Activated T-cell treated with anti-CD3 and anti-CD28 coated beads for 1 hour (primary cell): ENCODE data around the gene ORAI2.

ENCODE experiments used
- DNase-seq: peaks from one replicate; pipeline ENCODE4 v3.0.0-alpha.2; 2020; ENCODE audit warnings: low read depth

ORAI2 gene

DNA sequence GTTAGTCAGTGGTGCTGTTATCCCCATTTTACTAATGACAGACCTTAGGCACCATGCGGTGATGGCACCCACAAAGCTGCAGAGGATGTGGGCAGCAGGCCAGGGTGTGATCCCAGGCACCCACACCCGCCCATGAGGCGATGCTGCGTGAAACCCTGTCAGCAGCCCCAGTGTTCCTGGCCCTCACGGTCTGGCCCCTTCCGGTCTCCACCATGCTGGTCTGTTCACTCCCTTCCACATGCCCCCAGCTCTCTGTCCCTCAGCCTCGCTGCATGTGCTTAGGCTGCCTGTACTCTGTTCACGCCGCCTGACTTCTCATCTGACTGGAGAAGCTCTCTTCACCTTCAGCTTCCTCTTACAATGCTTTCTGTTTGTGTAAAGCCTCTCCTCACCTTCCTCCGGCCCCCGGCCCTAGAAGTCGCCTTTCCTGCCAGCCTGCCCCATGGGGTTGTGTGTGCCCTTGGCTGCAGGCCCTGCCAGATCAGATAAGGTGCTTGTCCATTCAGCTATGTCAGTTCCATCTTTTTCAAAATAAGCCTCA lies 17.6 kb upstream of the ORAI2 start:
- DNase-seq = peak; percentile 36

GRCh38 chr7:102416406-102416805 lies 17.0 kb upstream of the ORAI2 start:
- DNase-seq = no peak

DNA sequence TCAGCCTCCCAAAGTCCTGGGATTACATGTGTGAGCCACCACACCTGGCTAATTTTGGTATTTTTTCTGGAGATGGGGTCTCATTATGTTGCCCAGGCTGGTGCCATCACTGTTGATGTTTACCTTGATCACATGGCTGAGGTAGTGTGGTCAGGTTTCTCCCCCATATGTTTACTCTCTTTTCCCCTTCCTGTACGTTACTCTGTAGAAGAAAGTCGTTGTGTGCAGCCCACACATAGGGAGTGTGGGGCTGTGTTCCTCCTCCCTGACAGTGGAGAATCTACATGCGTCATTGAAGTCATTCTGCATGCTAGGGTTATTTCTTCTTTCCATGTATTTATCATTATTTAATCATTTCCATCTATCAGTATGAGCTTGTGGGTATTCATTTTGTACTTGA lies 16.3 kb upstream of the ORAI2 start:
- DNase-seq = no peak

GRCh38 chr7:102418592-102418991 lies 14.8 kb upstream of the ORAI2 start:
- no peak for DNase-seq

GRCh38 chr7:102421706-102422240 lies 11.6 kb upstream of the ORAI2 start:
- no peak for DNase-seq

DNA sequence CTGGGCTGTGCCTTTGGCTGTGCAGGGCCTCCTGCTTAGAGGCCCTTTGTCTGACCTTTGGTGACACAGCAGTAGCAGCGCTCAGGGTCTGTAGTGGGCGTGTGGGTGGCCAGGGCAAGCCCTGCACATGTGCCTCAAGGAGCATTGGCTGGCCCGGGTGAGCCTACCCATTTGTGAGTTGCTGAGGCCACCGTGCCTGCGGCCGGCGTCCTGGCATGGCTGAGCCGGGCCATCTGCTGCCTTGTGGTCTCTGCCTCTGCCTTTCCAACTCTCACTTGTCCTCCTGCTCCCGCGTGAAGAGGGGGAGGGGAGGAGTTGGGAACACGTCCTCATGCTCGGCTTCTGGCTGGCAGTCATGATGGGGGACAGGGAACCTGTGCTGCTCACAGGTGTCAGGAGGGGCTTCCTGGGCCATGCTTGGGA lies 9.2 kb upstream of the ORAI2 start:
- DNase-seq = no peak

- no peak for DNase-seq
Measured at GRCh38 chr7:102424787-102425218, 8.6 kb upstream of the ORAI2 start.

DNA sequence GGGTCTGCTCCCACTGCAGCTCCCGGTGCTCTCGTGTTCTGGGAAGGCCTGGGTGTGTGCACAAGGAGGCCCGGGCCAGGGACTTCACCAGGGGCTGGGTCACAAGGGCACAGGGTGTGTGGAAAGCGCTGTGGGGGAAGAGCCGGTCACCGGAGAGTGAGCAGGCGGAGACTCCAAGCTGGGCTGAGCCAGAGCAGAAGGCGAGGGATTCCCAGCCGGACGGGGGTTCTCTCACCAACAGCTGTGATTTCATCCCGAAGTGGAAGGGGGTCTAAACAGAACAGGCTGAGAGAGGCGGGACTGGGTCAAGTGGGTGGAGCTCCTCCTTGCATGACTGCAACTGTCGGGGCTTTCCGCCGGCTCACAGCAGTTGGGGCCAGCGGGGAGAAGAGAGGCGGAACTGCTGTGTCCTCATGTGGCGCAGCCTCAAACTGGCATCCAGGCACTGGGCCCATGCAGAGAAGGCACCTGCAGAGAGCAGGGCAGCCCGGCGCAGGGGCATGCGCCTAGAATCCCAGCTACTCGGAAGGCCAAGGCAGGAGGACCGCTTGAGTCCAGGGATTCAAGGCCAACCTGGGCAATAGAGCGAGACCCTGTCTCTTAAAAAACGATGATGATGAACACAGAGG lies 7.6 kb upstream of the ORAI2 start:
- DNase-seq = peak; percentile 72

GRCh38 chr7:102426268-102427018 lies 6.9 kb upstream of the ORAI2 start:
- DNase-seq = peak; percentile 38

DNA sequence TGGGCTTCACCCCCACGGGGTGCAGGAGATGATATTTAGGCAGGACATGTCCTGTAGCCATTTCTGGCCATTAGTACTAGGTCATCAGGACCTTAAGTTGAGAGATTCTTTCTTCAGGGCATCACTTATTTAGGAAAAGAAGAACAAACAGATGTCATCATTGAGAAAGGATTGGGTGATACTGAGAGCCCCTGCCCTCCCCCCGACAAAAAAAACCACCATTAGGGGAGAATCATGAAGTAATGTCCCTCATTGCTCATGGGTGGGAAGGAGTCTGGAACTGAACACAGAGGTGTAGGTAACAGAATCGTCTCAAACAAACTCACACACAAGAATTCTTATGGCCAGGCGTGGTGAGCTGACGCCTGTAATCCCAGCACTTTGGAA lies 6.4 kb upstream of the ORAI2 start:
- DNase-seq = no peak

GRCh38 chr7:102429141-102429899 lies 4.1 kb upstream of the ORAI2 start:
- no peak for DNase-seq

DNA sequence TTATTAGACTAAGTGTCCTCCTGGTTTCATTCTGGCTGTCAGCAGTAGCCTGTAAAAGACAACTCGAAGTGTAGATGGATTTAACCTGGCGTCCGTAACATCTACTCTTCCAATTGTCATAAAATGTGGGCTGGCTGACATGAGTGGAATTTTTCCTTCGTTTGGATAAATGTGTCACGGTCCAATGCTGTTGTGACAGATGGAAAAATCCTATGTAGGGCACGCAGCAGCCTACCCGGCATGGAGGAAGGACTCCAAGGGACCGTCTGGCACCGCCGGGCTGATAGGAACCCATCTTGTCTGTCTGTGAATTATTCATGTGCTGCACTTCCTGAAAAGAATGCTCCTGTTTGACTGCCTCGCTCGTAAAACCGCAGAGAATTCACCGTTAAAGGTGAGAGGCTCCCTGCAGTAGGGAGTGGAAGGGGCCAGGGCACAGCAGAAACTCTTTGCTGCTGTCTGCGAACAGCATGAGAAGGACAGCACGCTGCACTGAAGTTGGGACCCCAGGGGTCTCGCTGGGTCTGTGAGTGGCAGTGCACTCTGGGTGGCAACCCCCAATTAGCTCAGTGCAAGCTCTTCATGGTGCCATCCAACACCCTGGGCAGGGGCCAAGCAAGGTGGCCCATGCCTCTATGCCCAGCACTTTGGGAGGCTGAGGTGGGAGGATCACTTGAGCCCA lies 1.6 kb upstream of the ORAI2 start:
- DNase-seq = peak; percentile 40

DNA sequence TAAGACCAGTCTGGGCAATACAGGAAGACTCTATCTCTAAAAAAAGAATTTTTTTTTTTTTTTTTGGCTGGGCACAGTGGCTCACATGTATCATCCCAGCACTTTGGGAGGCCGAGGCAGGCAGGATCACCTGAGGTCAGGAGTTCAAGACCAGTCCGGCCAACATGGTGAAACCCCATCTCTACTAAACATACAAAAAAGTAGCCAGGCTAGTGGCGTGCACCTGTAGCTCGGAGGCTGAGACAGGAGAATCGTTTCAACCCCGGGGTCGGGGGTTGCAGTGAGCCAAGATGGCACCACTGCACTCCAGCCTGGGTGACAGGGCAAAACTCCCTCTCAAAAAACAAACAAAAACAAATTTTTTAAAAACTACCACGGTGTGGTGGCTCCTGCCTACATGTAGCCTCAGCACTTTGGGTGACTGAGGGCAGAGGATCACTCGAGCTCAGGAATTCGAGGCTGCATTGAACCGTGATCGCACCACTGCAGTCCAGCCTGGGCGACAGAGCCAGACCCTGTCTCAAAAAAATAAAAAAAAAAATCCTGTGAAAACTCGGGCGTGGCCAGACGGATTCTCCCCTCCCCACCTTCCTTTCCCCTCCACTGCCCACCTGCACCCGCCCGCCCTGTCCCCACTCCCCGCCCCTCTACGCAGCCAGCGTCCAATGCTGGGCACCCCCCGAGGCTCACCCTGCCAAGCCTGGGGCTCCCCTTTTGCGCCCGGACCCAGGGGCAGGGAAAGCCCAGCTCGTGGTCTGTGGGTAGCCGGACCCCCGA lies 745 bp upstream of the ORAI2 start:
- no peak for DNase-seq

DNA sequence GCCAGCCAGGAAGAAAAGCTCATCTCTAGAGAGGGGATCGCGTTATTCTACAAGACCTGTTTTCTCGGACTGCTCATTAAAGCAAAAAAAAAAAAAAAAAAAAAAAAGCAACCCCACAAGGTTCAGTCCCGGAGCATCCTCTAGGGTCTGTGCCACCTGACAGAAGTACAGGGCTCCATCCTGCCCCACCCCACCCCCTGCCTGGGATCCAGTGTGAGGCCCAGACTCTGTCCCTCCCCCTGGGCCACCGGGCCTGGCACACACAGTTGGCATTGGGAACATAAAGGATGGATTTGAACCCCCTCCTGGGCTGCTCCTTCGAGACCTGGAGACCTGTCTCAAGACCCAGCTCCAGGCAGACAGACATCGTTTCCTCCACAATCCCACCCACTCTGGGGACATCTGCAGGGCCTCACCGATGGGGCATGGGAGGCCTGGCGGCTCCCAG lies 688 bp downstream of the ORAI2 start:
- DNase-seq = no peak

GRCh38 chr7:102436118-102436517 lies 2.7 kb downstream of the ORAI2 start:
- DNase-seq = no peak

- no peak for DNase-seq
Measured at GRCh38 chr7:102439963-102440795, 6.8 kb downstream of the ORAI2 start.

- no peak for DNase-seq
Measured at GRCh38 chr7:102444961-102445673, 11.7 kb downstream of the ORAI2 start.

GRCh38 chr7:102445674-102446071 lies 12.3 kb downstream of the ORAI2 start:
- no peak for DNase-seq

DNA sequence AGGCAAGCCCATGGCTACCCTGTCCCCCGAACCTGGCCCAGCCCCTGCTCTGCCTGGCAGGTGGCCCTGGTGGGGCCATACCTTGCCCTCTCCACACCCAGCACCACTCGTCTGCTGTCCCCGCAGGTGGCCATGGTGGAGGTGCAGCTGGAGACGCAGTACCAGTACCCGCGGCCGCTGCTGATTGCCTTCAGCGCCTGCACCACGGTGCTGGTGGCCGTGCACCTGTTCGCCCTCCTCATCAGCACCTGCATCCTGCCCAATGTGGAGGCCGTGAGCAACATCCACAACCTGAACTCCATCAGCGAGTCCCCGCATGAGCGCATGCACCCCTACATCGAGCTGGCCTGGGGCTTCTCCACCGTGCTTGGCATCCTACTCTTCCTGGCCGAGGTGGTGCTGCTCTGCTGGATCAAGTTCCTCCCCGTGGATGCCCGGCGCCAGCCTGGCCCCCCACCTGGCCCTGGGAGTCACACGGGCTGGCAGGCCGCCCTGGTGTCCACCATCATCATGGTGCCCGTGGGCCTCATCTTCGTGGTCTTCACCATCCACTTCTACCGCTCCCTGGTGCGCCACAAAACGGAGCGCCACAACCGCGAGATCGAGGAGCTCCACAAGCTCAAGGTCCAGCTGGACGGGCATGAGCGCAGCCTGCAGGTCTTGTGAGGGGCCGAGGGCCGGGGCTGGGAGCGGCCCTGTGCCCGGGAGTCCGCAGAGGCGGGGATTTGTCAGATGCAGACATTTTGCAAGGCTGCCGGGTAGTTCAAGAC lies 13.2 kb downstream of the ORAI2 start:
- no peak for DNase-seq
